ENCODE data around the gene GNAZ.

GNAZ gene

GRCh38 chr22:23155831-23156230 lies 85.5 kb downstream of the GNAZ start:
- no peak overlapping the region for H3K4me3 Mint-ChIP-seq
- no peak overlapping the region for H3K27ac Mint-ChIP-seq
- peaks cover 15% of the 10 kb centered on the region for H3K4me1 Mint-ChIP-seq (ENCODE audit: low read depth)
- H3K9me3 Mint-ChIP-seq (ENCODE audit: low read depth): no peaks in the 10 kb centered on the region
- H3K36me3 Mint-ChIP-seq: no peaks in the 10 kb centered on the region
- H3K27me3 Mint-ChIP-seq: no peaks in the 10 kb centered on the region

- H3K9me3 Mint-ChIP-seq (ENCODE audit: low read depth): no peaks in the 10 kb centered on the region
- H3K4me3 Mint-ChIP-seq: no peak overlapping the region
- H3K27ac Mint-ChIP-seq: no peak overlapping the region
- no peaks in the 10 kb centered on the region for H3K27me3 Mint-ChIP-seq
- H3K4me1 Mint-ChIP-seq (ENCODE audit: low read depth): peaks cover 15% of the 10 kb centered on the region
- no peaks in the 10 kb centered on the region for H3K36me3 Mint-ChIP-seq
Measured at GRCh38 chr22:23156286-23156685, 86.0 kb downstream of the GNAZ start.

GRCh38 chr22:23157560-23158515 lies 87.5 kb downstream of the GNAZ start:
- H3K27ac Mint-ChIP-seq: no peak overlapping the region

GRCh38 chr22:23158516-23159290 lies 88.4 kb downstream of the GNAZ start:
- peaks cover 4% of the 10 kb centered on the region for H3K4me1 Mint-ChIP-seq (ENCODE audit: low read depth)
- H3K4me3 Mint-ChIP-seq: no peak overlapping the region
- H3K27me3 Mint-ChIP-seq: no peaks in the 10 kb centered on the region
- H3K9me3 Mint-ChIP-seq (ENCODE audit: low read depth): no peaks in the 10 kb centered on the region
- H3K27ac Mint-ChIP-seq: no peak overlapping the region
- H3K36me3 Mint-ChIP-seq: no peaks in the 10 kb centered on the region

More at GRCh38 chr22:23157560-23158515, 87.5 kb downstream of the GNAZ start:
- Mint-ChIP-seq H3K9me3 (ENCODE audit: low read depth) (no peaks in the 10 kb centered on the region), H3K4me3 (no peak overlapping the region), H3K4me1 (ENCODE audit: low read depth) (peaks cover 13% of the 10 kb centered on the region), H3K27me3 (no peaks in the 10 kb centered on the region), H3K36me3 (no peaks in the 10 kb centered on the region)

- H3K9me3 Mint-ChIP-seq (ENCODE audit: low read depth): no peaks in the 10 kb centered on the region
- H3K36me3 Mint-ChIP-seq: no peaks in the 10 kb centered on the region
- H3K4me1 Mint-ChIP-seq (ENCODE audit: low read depth): peaks cover under 1% of the 10 kb centered on the region
- H3K4me3 Mint-ChIP-seq: no peak overlapping the region
- H3K27me3 Mint-ChIP-seq: no peaks in the 10 kb centered on the region
- no peak overlapping the region for H3K27ac Mint-ChIP-seq
Measured at GRCh38 chr22:23159291-23159630, 88.9 kb downstream of the GNAZ start.

GRCh38 chr22:23161029-23161428 lies 90.7 kb downstream of the GNAZ start:
- Mint-ChIP-seq H3K27ac (no peak overlapping the region), H3K4me1 (ENCODE audit: low read depth) (no peaks in the 10 kb centered on the region), H3K27me3 (no peaks in the 10 kb centered on the region), H3K9me3 (ENCODE audit: low read depth) (no peaks in the 10 kb centered on the region), H3K4me3 (no peak overlapping the region), H3K36me3 (no peaks in the 10 kb centered on the region)

- Mint-ChIP-seq H3K27me3 (no peaks in the 10 kb centered on the region), H3K4me3 (no peak overlapping the region), H3K27ac (no peak overlapping the region), H3K9me3 (ENCODE audit: low read depth) (no peaks in the 10 kb centered on the region), H3K4me1 (ENCODE audit: low read depth) (no peaks in the 10 kb centered on the region), H3K36me3 (no peaks in the 10 kb centered on the region)
Measured at GRCh38 chr22:23161574-23161973, 91.3 kb downstream of the GNAZ start.

GRCh38 chr22:23163665-23164064 lies 93.3 kb downstream of the GNAZ start:
- no peak overlapping the region for H3K4me3 Mint-ChIP-seq
- no peaks in the 10 kb centered on the region for H3K9me3 Mint-ChIP-seq (ENCODE audit: low read depth)
- H3K36me3 Mint-ChIP-seq: no peaks in the 10 kb centered on the region
- H3K4me1 Mint-ChIP-seq (ENCODE audit: low read depth): no peaks in the 10 kb centered on the region
- H3K27me3 Mint-ChIP-seq: no peaks in the 10 kb centered on the region
- no peak overlapping the region for H3K27ac Mint-ChIP-seq

- Mint-ChIP-seq H3K27ac (no peak overlapping the region), H3K36me3 (no peaks in the 10 kb centered on the region), H3K4me1 (ENCODE audit: low read depth) (no peaks in the 10 kb centered on the region), H3K9me3 (ENCODE audit: low read depth) (no peaks in the 10 kb centered on the region), H3K27me3 (no peaks in the 10 kb centered on the region), H3K4me3 (no peak overlapping the region)
Measured at GRCh38 chr22:23164091-23164490, 93.8 kb downstream of the GNAZ start.

- H3K4me1 Mint-ChIP-seq (ENCODE audit: low read depth): no peaks in the 10 kb centered on the region
- no peaks in the 10 kb centered on the region for H3K27me3 Mint-ChIP-seq
Measured at GRCh38 chr22:23166042-23166831, 95.9 kb downstream of the GNAZ start.

GRCh38 chr22:23166841-23167616 lies 96.7 kb downstream of the GNAZ start:
- no peak overlapping the region for H3K27ac Mint-ChIP-seq
- H3K27me3 Mint-ChIP-seq: no peaks in the 10 kb centered on the region
- H3K4me3 Mint-ChIP-seq: no peak overlapping the region
- no peaks in the 10 kb centered on the region for H3K4me1 Mint-ChIP-seq (ENCODE audit: low read depth)
- H3K36me3 Mint-ChIP-seq: no peaks in the 10 kb centered on the region
- no peaks in the 10 kb centered on the region for H3K9me3 Mint-ChIP-seq (ENCODE audit: low read depth)

More at GRCh38 chr22:23166042-23166831, 95.9 kb downstream of the GNAZ start:
- no peak overlapping the region for H3K4me3 Mint-ChIP-seq
- H3K36me3 Mint-ChIP-seq: no peaks in the 10 kb centered on the region
- H3K27ac Mint-ChIP-seq: no peak overlapping the region
- no peaks in the 10 kb centered on the region for H3K9me3 Mint-ChIP-seq (ENCODE audit: low read depth)

GRCh38 chr22:23168391-23169042 lies 98.2 kb downstream of the GNAZ start:
- Mint-ChIP-seq H3K4me1 (ENCODE audit: low read depth) (no peaks in the 10 kb centered on the region), H3K27ac (no peak overlapping the region), H3K4me3 (no peak overlapping the region), H3K36me3 (no peaks in the 10 kb centered on the region), H3K9me3 (ENCODE audit: low read depth) (no peaks in the 10 kb centered on the region), H3K27me3 (no peaks in the 10 kb centered on the region)

GRCh38 chr22:23169043-23169406 lies 98.7 kb downstream of the GNAZ start:
- peaks cover 1% of the 10 kb centered on the region for H3K4me1 Mint-ChIP-seq (ENCODE audit: low read depth)
- H3K9me3 Mint-ChIP-seq (ENCODE audit: low read depth): no peaks in the 10 kb centered on the region
- H3K4me3 Mint-ChIP-seq: no peak overlapping the region
- no peak overlapping the region for H3K27ac Mint-ChIP-seq
- no peaks in the 10 kb centered on the region for H3K27me3 Mint-ChIP-seq
- no peaks in the 10 kb centered on the region for H3K36me3 Mint-ChIP-seq
